Neural progenitor cell (in vitro differentiated cells): ENCODE measurements around the gene PPM1B. TPM values are rescaled to one million over a fixed set of nuclear protein-coding genes. Genes with fewer than 3 reads are reported as not detected.

Experiments
- DNase-seq: peaks from one replicate; pipeline ENCODE4 v3.0.0-alpha.2; 2016; ENCODE audit warnings: low spot score
- H2AFZ ChIP-seq: fragments of 200-600 bp; sonication (generic); replicated peaks from 2 replicates; pipeline ENCODE4 v1.6.1; 2016; ENCODE audit warnings: antibody characterized with exemption
- H3F3A ChIP-seq: fragments of 200-600 bp; sonication (generic); 2 replicates; pipeline ENCODE4 v1.6.1; 2016; ENCODE audit warnings: antibody characterized with exemption, low read depth
- H3K27ac ChIP-seq: fragments of 200-600 bp; sonication (generic); 2 replicates; pipeline ENCODE4 v1.5.1; 2016; ENCODE audit warnings: mild to moderate bottlenecking
- H3K27me3 ChIP-seq: fragments of 200-600 bp; sonication (generic); 2 replicates; pipeline ENCODE4 v1.6.1; 2016; ENCODE audit warnings: mild to moderate bottlenecking, moderate library complexity
- H3K36me3 ChIP-seq: fragments of 200-600 bp; sonication (generic); 2 replicates; pipeline ENCODE4 v1.5.1; 2016
- H3K4me1 ChIP-seq: fragments of 200-600 bp; sonication (generic); 2 replicates; pipeline ENCODE4 v1.6.1; 2016; ENCODE audit warnings: mixed run types
- H3K4me2 ChIP-seq: fragments of 200-600 bp; sonication (generic); 2 replicates; pipeline ENCODE4 v1.6.1; 2016
- H3K4me3 ChIP-seq: fragments of 200-600 bp; sonication (generic); 2 replicates; pipeline ENCODE4 v1.5.1; 2016
- H3K79me2 ChIP-seq: fragments of 200-600 bp; sonication (generic); 2 replicates; pipeline ENCODE4 v1.6.1; 2016; ENCODE audit warnings: low read depth
- H3K9ac ChIP-seq: fragments of 200-600 bp; sonication (generic); 2 replicates; pipeline ENCODE4 v1.6.1; 2016
- H3K9me3 ChIP-seq: fragments of 200-600 bp; sonication (generic); 2 replicates; pipeline ENCODE4 v1.5.1; 2016; ENCODE audit warnings: low read depth
- H4K20me1 ChIP-seq: fragments of 200-600 bp; sonication (generic); 2 replicates; pipeline ENCODE4 v1.6.1; 2016; ENCODE audit warnings: low read depth
- H3K27ac Mint-ChIP-seq: 3 replicates; pipeline ENCODE4 v1.8.0; 2021; ENCODE audit warnings: mixed read lengths
- H3K27me3 Mint-ChIP-seq: 2 replicates; pipeline ENCODE4 v1.8.0; 2022; ENCODE audit warnings: low read depth, mild to moderate bottlenecking, inconsistent platforms, moderate library complexity, mixed read lengths; ENCODE audit not compliant: insufficient read depth
- H3K36me3 Mint-ChIP-seq: 3 replicates; pipeline ENCODE4 v1.8.0; 2021; ENCODE audit warnings: mixed read lengths
- H3K4me1 Mint-ChIP-seq: 3 replicates; pipeline ENCODE4 v1.8.0; 2021; ENCODE audit warnings: mixed read lengths
- H3K4me3 Mint-ChIP-seq: 3 replicates; pipeline ENCODE4 v1.8.0; 2021; ENCODE audit warnings: mild to moderate bottlenecking, moderate library complexity, mixed read lengths
- H3K9me3 Mint-ChIP-seq: 3 replicates; pipeline ENCODE4 v1.8.0; 2020; ENCODE audit warnings: mixed read lengths
- EZH2 ChIP-seq: fragments of 200-600 bp; sonication (generic); IDR thresholded peaks from 2 replicates; pipeline ENCODE4 v1.6.1; 2017; ENCODE audit warnings: antibody characterized with exemption, mild to moderate bottlenecking, moderate library complexity
- EZH2phosphoT487 ChIP-seq: fragments of 200-600 bp; sonication (generic); IDR thresholded peaks from 2 replicates; pipeline ENCODE4 v1.6.1; 2017; ENCODE audit warnings: antibody characterized with exemption
- total RNA-seq: library from RNA; depleted of rRNA; stranded (reverse); fragments of >200 nt; gene quantifications from 2 replicates; pipeline ENCODE4 v1.2.3, GENCODE V29; 2015; ENCODE audit warnings: low replicate concordance
- TF ChIP-seq, protein P1 (sequence below): fragments of 200-600 bp; sonication (generic); IDR thresholded peaks from 2 replicates; pipeline ENCODE4 v1.5.1; 2017; ENCODE audit warnings: antibody characterized with exemption, mild to moderate bottlenecking

The PPM1B gene
- total RNA-seq, 1 donor from 2014 or later: 86.6 TPM

DNA sequence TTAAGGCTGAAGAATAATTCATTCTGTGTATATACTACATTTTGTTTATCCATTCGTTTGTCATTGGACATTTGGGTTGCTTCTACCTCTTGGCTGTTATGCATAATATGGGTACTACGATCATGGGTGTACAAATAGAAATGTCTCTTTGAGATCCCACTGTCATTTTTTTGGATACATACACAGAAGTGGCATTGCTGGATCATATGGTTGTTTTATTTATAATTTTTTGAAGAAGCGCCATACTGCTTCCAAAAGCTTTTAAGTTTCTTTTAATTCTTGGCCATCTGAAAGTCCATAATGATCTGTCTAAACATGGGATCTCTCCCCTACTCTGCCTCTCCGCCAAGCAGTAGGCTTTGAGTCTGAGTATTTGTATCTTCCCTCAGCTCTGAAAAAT lies 18.6 kb downstream of the PPM1B start:
- Mint-ChIP-seq H3K27me3 (no peaks in the 10 kb centered on the region), H3K4me1 (peaks cover 12% of the 10 kb centered on the region), H3K36me3 (peaks cover 30% of the 10 kb centered on the region), H3K9me3 (peaks cover 5% of the 10 kb centered on the region), H3K27ac (no peak overlapping the region), H3K4me3 (no peak overlapping the region)
- no peak overlapping the region for H2AFZ ChIP-seq
- H3K4me1 ChIP-seq: peaks cover 10% of the 10 kb centered on the region
- H3K9me3 ChIP-seq: no peaks in the 10 kb centered on the region
- no peak for TF ChIP-seq EZH2
- TF ChIP-seq, protein P1, sequence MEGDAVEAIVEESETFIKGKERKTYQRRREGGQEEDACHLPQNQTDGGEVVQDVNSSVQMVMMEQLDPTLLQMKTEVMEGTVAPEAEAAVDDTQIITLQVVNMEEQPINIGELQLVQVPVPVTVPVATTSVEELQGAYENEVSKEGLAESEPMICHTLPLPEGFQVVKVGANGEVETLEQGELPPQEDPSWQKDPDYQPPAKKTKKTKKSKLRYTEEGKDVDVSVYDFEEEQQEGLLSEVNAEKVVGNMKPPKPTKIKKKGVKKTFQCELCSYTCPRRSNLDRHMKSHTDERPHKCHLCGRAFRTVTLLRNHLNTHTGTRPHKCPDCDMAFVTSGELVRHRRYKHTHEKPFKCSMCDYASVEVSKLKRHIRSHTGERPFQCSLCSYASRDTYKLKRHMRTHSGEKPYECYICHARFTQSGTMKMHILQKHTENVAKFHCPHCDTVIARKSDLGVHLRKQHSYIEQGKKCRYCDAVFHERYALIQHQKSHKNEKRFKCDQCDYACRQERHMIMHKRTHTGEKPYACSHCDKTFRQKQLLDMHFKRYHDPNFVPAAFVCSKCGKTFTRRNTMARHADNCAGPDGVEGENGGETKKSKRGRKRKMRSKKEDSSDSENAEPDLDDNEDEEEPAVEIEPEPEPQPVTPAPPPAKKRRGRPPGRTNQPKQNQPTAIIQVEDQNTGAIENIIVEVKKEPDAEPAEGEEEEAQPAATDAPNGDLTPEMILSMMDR: no peak
- TF ChIP-seq EZH2phosphoT487: no peak
- H3K36me3 ChIP-seq: peaks cover 2% of the 10 kb centered on the region
- no peak overlapping the region for H3K4me2 ChIP-seq
- H3K9ac ChIP-seq: no peak overlapping the region
- peaks cover 27% of the 10 kb centered on the region for H4K20me1 ChIP-seq
- peaks cover 100% of the 10 kb centered on the region for H3K79me2 ChIP-seq
- H3K27ac ChIP-seq: no peak overlapping the region
- H3K4me3 ChIP-seq: no peak overlapping the region
- H3K27me3 ChIP-seq: no peaks in the 10 kb centered on the region
- peaks cover 10% of the 10 kb centered on the region for H3F3A ChIP-seq
- DNase-seq: no peak

DNA sequence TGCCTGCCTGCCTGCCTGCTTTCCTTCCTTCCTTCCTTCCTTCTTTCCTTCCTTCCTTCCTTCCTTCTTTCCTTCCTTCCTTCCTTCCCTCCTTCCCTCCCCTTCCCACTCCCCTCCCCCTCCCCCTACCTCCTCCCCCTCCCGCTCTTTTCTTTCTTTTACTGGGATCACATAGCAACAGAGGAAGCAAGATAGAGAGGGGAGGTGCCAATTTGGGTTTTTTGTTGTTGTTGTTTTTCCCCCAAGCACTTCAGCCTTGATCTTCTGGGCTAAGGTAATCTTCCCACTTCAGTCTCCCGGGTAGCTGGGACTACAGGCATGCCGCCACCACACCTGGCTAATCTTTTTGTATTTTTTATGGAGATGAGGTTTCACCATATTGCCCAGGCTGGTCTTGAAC lies 20.0 kb downstream of the PPM1B start:
- Histone ChIP-seq H3K27ac (no peak overlapping the region), H3K9ac (no peak overlapping the region), H3F3A (no peaks in the 10 kb centered on the region), H3K9me3 (no peaks in the 10 kb centered on the region), H3K27me3 (no peaks in the 10 kb centered on the region), H3K4me2 (no peak overlapping the region), H4K20me1 (peaks cover 20% of the 10 kb centered on the region), H3K79me2 (peaks cover 100% of the 10 kb centered on the region), H3K4me1 (no peaks in the 10 kb centered on the region), H2AFZ (no peak overlapping the region), H3K4me3 (no peak overlapping the region), H3K36me3 (peaks cover 2% of the 10 kb centered on the region)
- H3K9me3 Mint-ChIP-seq: peaks cover 5% of the 10 kb centered on the region
- no peak overlapping the region for H3K27ac Mint-ChIP-seq
- peaks cover 29% of the 10 kb centered on the region for H3K36me3 Mint-ChIP-seq
- peaks cover 8% of the 10 kb centered on the region for H3K4me1 Mint-ChIP-seq
- DNase-seq: no peak
- TF ChIP-seq EZH2phosphoT487: no peak
- TF ChIP-seq, protein P1: no peak
- no peak for TF ChIP-seq EZH2
- H3K4me3 Mint-ChIP-seq: no peak overlapping the region
- no peaks in the 10 kb centered on the region for H3K27me3 Mint-ChIP-seq

DNA sequence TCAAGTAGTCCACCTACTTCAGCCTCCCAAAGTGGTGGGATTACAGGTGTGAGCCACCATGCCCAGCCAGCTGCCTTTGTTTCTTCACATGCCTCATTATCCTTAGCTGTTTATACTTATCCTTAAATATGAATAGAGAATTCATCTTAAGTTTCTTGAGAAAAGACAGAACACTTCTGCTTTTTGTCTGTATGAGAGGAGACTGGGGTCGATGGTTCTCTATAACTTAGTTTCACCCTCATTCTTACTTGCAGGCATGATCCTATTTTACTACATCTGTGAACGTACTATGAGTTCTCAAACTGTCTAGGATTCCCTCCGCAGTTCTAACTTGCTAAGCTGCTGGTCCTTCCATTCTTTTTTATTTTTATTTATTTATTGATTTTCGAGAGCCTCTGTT lies 20.4 kb downstream of the PPM1B start:
- no peak for TF ChIP-seq EZH2
- TF ChIP-seq, protein P1: no peak
- Histone ChIP-seq H3K79me2 (peaks cover 100% of the 10 kb centered on the region), H3K27ac (no peak overlapping the region), H3K36me3 (peaks cover 2% of the 10 kb centered on the region), H3K4me1 (no peaks in the 10 kb centered on the region), H3K9ac (no peak overlapping the region), H3K27me3 (no peaks in the 10 kb centered on the region), H4K20me1 (peaks cover 19% of the 10 kb centered on the region), H3K4me3 (no peak overlapping the region), H3F3A (no peaks in the 10 kb centered on the region), H3K4me2 (no peak overlapping the region), H3K9me3 (no peaks in the 10 kb centered on the region), H2AFZ (no peak overlapping the region)
- no peaks in the 10 kb centered on the region for H3K27me3 Mint-ChIP-seq
- H3K36me3 Mint-ChIP-seq: peaks cover 28% of the 10 kb centered on the region
- peaks cover 4% of the 10 kb centered on the region for H3K4me1 Mint-ChIP-seq
- peaks cover 7% of the 10 kb centered on the region for H3K9me3 Mint-ChIP-seq
- no peak overlapping the region for H3K4me3 Mint-ChIP-seq
- no peak for DNase-seq
- no peak overlapping the region for H3K27ac Mint-ChIP-seq
